Kasumi-1 (cell line): ENCODE data around the gene SRXN1.
"Not testable (repeated sequence)": the region's sequence is repeated elsewhere in the genome, so short reads cannot be mapped to it uniquely, and the experiment has no call there.

ENCODE experiments used
- DNase-seq, 2 experiments: peaks; one replicate each; lab custom pipeline; 2025; lab: John Stamatoyannopoulos, UW

The SRXN1 gene

GRCh38 chr20:655726-656624 is 3.0 kb upstream of the SRXN1 start:
- no peak for DNase-seq

GRCh38 chr20:654417-654750 is 1.4 kb upstream of the SRXN1 start:
- DNase-seq = no peak

GRCh38 chr20:653590-654416 is 803 bp upstream of the SRXN1 start:
- peak; percentile 47 to 55 for DNase-seq

- DNase-seq = no peak
Measured at GRCh38 chr20:652615-653109, 338 bp downstream of the SRXN1 start.

GRCh38 chr20:651713-652614 is 1.0 kb downstream of the SRXN1 start:
- DNase-seq = peak; percentile 19 to 29

GRCh38 chr20:650954-651353 is 2.0 kb downstream of the SRXN1 start:
- no peak for DNase-seq

GRCh38 chr20:650281-650680 is 2.7 kb downstream of the SRXN1 start:
- no peak for DNase-seq

GRCh38 chr20:647479-648019 is 5.5 kb downstream of the SRXN1 start:
- DNase-seq = no peak

- DNase-seq = no peak
Measured at GRCh38 chr20:646868-647233, 6.1 kb downstream of the SRXN1 start.

- no peak for DNase-seq
Measured at GRCh38 chr20:646107-646867, 6.7 kb downstream of the SRXN1 start.

GRCh38 chr20:645318-646106 is 7.5 kb downstream of the SRXN1 start:
- peak; percentile 69 to 76 for DNase-seq

GRCh38 chr20:644692-645317 is 8.2 kb downstream of the SRXN1 start:
- DNase-seq = no peak

GRCh38 chr20:642398-643174 is 10.4 kb downstream of the SRXN1 start:
- no peak for DNase-seq

- not testable (repeated sequence) for DNase-seq
Measured at GRCh38 chr20:642013-642397, 11.0 kb downstream of the SRXN1 start.

- no peak for DNase-seq
Measured at GRCh38 chr20:641516-641875, 11.5 kb downstream of the SRXN1 start.

GRCh38 chr20:640674-641515 is 12.1 kb downstream of the SRXN1 start:
- DNase-seq = no peak

GRCh38 chr20:638579-638978 is 14.4 kb downstream of the SRXN1 start:
- no peak for DNase-seq

- no peak for DNase-seq
Measured at GRCh38 chr20:637559-637958, 15.4 kb downstream of the SRXN1 start.
